B cell (primary cell): ENCODE measurements around the gene JAG1. TPM values are rescaled to one million over a fixed set of nuclear protein-coding genes. Genes with fewer than 3 reads are reported as not detected.

ENCODE experiments used
- ATAC-seq: fragments of 200-7000 bp; cut with Tn5 transposase; one replicate; pipeline ENCODE4 v1.10.0; 2021; ENCODE audit warnings: low read depth, mild to moderate bottlenecking, moderate number of reproducible peaks, moderate library complexity
- CTCF ChIA-PET: fragments of 350-600 bp; sonication (Branson Sonifier 250); formaldehyde crosslinking; loops from one replicate; lab custom pipeline; 2021; ENCODE audit warnings: antibody characterized with exemption, inconsistent platforms; lab: Charles Lee
- POLR2A ChIA-PET: fragments of 350-600 bp; sonication (Branson Sonifier 250); formaldehyde crosslinking; loops from one replicate; lab custom pipeline; 2021; ENCODE audit warnings: antibody characterized with exemption; lab: Charles Lee
- DNase-seq: peaks from one replicate; pipeline ENCODE4 v3.0.0; 2013
- H2AFZ ChIP-seq: 2 replicates; pipeline ENCODE4 v1.6.1; 2012; ENCODE audit warnings: mild to moderate bottlenecking, low read depth, low read length; ENCODE audit not compliant: insufficient read depth, poor library complexity, severe bottlenecking
- H3K27ac ChIP-seq, 2 donors: 1 replicate in 1 of 2; 2 replicates in 1 of 2; pipeline ENCODE4 v1.5.1; 2012 to 2013; ENCODE audit warnings: low read length in 2 of 2, mild to moderate bottlenecking in 2 of 2, moderate library complexity in 1 of 2
- H3K27me3 ChIP-seq, 4 experiments: fragments of 200-600 bp in 1 of 4; sonication (generic) in 1 of 4; replicated peaks in 1 of 4; 1 replicate in 2 of 4; 2 replicates in 2 of 4; pipeline versions ENCODE4 v1.6.1 to v1.7.0; 2013 to 2016; ENCODE audit warnings: low read length in 3 of 4, mild to moderate bottlenecking in 2 of 4, mixed read lengths in 1 of 4, moderate library complexity in 1 of 4; ENCODE audit not compliant: insufficient read depth in 4 of 4, control insufficient read depth in 3 of 4; ENCODE audit errors: control extremely low read depth in 1 of 4
- H3K36me3 ChIP-seq, 2 experiments: replicated peaks in 1 of 2; 1 replicate in 1 of 2; 2 replicates in 1 of 2; pipeline versions ENCODE4 v1.6.1 to v1.7.1; 2013; ENCODE audit warnings: low read length in 1 of 2; ENCODE audit not compliant: insufficient read depth in 2 of 2, control insufficient read depth in 1 of 2; ENCODE audit errors: control extremely low read depth in 1 of 2, extremely low read depth in 1 of 2
- H3K4me1 ChIP-seq, 2 donors: fragments of 200-600 bp in 1 of 2; sonication (generic) in 1 of 2; 1 replicate in 1 of 2; 2 replicates in 1 of 2; pipeline versions ENCODE4 v1.5.1 to v1.6.1; 2013 to 2017; ENCODE audit warnings: low read length in 2 of 2; ENCODE audit not compliant: control insufficient read depth in 2 of 2, insufficient read depth in 2 of 2
- H3K4me2 ChIP-seq: replicated peaks from 2 replicates; pipeline ENCODE3; 2012; ENCODE audit warnings: mild to moderate bottlenecking, low read depth, low read length; ENCODE audit not compliant: poor library complexity, severe bottlenecking
- H3K4me3 ChIP-seq, 5 experiments: fragments of 200-600 bp in 1 of 5; sonication (generic) in 1 of 5; 1 replicate in 3 of 5; 2 replicates in 2 of 5; pipeline versions ENCODE4 v1.5.1 to v1.7.0; 2011 to 2016; ENCODE audit warnings: low read length in 4 of 5, mild to moderate bottlenecking in 4 of 5, low read depth in 2 of 5, control low read depth in 1 of 5, moderate library complexity in 1 of 5; ENCODE audit not compliant: insufficient read depth in 1 of 5; ENCODE audit errors: control extremely low read depth in 1 of 5, extremely low read depth in 1 of 5
- H3K79me2 ChIP-seq: fragments of 200-600 bp; sonication (generic); one replicate; pipeline ENCODE4 v1.6.0; 2016; ENCODE audit warnings: low read length; ENCODE audit not compliant: control insufficient read depth, insufficient read depth
- H3K9ac ChIP-seq: fragments of 200-600 bp; sonication (generic); 2 replicates; pipeline ENCODE4 v1.6.1; 2017; ENCODE audit warnings: mild to moderate bottlenecking, low read length, moderate library complexity
- H3K9me3 ChIP-seq, 3 donors: one replicate each; pipeline versions ENCODE4 v1.6.1 to v1.7.1; 2013; ENCODE audit warnings: low read length in 2 of 3; ENCODE audit not compliant: control insufficient read depth in 2 of 3, insufficient read depth in 1 of 3; ENCODE audit errors: control extremely low read depth in 1 of 3
- H4K20me1 ChIP-seq: 2 replicates; pipeline ENCODE4 v1.6.0; 2012; ENCODE audit warnings: mild to moderate bottlenecking, low read length; ENCODE audit not compliant: insufficient read depth, control insufficient read depth, poor library complexity, severe bottlenecking
- H3K27ac Mint-ChIP-seq: one replicate; pipeline ENCODE4 v1.8.0; 2021; ENCODE audit warnings: mixed read lengths
- H3K27me3 Mint-ChIP-seq: one replicate; pipeline ENCODE4 v1.8.0; 2021; ENCODE audit warnings: mixed read lengths
- H3K4me1 Mint-ChIP-seq: one replicate; pipeline ENCODE4 v1.8.0; 2021; ENCODE audit warnings: mixed read lengths
- H3K4me3 Mint-ChIP-seq: one replicate; pipeline ENCODE4 v1.8.0; 2021; ENCODE audit warnings: mixed read lengths
- H3K9me3 Mint-ChIP-seq: one replicate; pipeline ENCODE4 v1.8.0; 2022; ENCODE audit warnings: mixed read lengths; ENCODE audit not compliant: insufficient read depth
- EZH2 ChIP-seq: IDR thresholded peaks from 2 replicates; pipeline ENCODE4 v1.6.1; 2012; ENCODE audit warnings: borderline replicate concordance, low read depth, mild to moderate bottlenecking, moderate library complexity, low read length; ENCODE audit not compliant: insufficient read depth, poor library complexity, severe bottlenecking
- WGBS: methylation state at CpG from one replicate; pipeline ENCODE4 v1.1.5; 2013; ENCODE audit warnings: missing lambda C conversion rate; ENCODE audit not compliant: insufficient coverage; 5-methylcytosine and 5-hydroxymethylcytosine counted together
- intact Hi-C: fragments of 100-400 bp; cut with micrococcal nuclease; formaldehyde crosslinking; loops from one replicate; pipeline ENCODE4 v1.10.0; 2022
- polyA plus RNA-seq: library from polyadenylated mRNA; depleted of rRNA; stranded (reverse); fragments of >200 nt; gene quantifications from 2 replicates; pipeline ENCODE4 v1.2.3, GENCODE V29; 2012
- total RNA-seq, 2 donors: library from RNA; stranded (reverse); fragments of 120-200 nt in 1 of 2; gene quantifications; 1 replicate in 1 of 2; 2 replicates in 1 of 2; pipeline versions ENCODE4 v1.2.3 to v1.2.4, GENCODE V29; 2013 to 2022
- TF ChIP-seq, protein P1 (sequence below): fragments of 200-600 bp; IDR thresholded peaks from one replicate; pipeline ENCODE4 v1.8.0; 2022; ENCODE audit warnings: antibody characterized with exemption, mild to moderate bottlenecking

Gene JAG1
- total and polyA plus RNA-seq, 2 donors (not counting 1 experiment from before 2014, with no cell fraction given): not detected

DNA sequence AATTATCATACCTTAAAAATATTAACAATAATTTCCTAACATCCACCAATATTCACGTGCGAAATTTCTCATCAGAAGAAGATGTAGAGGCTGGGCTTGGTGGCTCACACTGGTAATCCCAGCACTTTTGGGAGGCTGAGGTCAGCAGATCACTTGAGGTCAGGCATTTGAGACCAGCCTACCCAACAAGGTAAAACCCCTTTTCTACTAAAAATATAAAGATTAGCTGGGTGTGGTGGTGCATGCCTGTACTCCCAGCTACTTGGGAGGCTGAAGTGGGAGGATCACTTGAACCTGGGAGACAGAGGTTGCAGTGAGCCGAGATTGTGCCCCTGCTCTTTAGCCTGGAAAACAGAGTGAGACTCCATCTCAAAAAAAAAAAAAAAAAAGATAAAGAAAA lies 36.1 kb upstream of the JAG1 start:
- H3K27ac Mint-ChIP-seq: no peak overlapping the region
- Histone ChIP-seq H2AFZ (no peak overlapping the region), H3K79me2 (no peaks in the 10 kb centered on the region), H3K4me1 (no peaks in the 10 kb centered on the region), H3K4me3 (no peak overlapping the region), H3K36me3 (no peaks in the 10 kb centered on the region), H3K4me2 (no peak overlapping the region), H4K20me1 (no peaks in the 10 kb centered on the region), H3K9me3 (no peaks in the 10 kb centered on the region), H3K27me3 (no peaks in the 10 kb centered on the region), H3K9ac (no peak overlapping the region), H3K27ac (no peak overlapping the region)
- no CpG with 5 or more reads among the region's 3 CpGs for WGBS
- H3K4me3 Mint-ChIP-seq: no peak overlapping the region
- H3K27me3 Mint-ChIP-seq: peaks cover 12% of the 10 kb centered on the region
- intact Hi-C loops: no loop called here
- CTCF ChIA-PET: no interaction called here
- TF ChIP-seq, protein P1, sequence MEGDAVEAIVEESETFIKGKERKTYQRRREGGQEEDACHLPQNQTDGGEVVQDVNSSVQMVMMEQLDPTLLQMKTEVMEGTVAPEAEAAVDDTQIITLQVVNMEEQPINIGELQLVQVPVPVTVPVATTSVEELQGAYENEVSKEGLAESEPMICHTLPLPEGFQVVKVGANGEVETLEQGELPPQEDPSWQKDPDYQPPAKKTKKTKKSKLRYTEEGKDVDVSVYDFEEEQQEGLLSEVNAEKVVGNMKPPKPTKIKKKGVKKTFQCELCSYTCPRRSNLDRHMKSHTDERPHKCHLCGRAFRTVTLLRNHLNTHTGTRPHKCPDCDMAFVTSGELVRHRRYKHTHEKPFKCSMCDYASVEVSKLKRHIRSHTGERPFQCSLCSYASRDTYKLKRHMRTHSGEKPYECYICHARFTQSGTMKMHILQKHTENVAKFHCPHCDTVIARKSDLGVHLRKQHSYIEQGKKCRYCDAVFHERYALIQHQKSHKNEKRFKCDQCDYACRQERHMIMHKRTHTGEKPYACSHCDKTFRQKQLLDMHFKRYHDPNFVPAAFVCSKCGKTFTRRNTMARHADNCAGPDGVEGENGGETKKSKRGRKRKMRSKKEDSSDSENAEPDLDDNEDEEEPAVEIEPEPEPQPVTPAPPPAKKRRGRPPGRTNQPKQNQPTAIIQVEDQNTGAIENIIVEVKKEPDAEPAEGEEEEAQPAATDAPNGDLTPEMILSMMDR: no peak
- no peak for TF ChIP-seq EZH2
- DNase-seq (no peak), ATAC-seq (no peak)
- H3K4me1 Mint-ChIP-seq: no peaks in the 10 kb centered on the region
- POLR2A ChIA-PET: no interaction called here
- no peaks in the 10 kb centered on the region for H3K9me3 Mint-ChIP-seq

DNA sequence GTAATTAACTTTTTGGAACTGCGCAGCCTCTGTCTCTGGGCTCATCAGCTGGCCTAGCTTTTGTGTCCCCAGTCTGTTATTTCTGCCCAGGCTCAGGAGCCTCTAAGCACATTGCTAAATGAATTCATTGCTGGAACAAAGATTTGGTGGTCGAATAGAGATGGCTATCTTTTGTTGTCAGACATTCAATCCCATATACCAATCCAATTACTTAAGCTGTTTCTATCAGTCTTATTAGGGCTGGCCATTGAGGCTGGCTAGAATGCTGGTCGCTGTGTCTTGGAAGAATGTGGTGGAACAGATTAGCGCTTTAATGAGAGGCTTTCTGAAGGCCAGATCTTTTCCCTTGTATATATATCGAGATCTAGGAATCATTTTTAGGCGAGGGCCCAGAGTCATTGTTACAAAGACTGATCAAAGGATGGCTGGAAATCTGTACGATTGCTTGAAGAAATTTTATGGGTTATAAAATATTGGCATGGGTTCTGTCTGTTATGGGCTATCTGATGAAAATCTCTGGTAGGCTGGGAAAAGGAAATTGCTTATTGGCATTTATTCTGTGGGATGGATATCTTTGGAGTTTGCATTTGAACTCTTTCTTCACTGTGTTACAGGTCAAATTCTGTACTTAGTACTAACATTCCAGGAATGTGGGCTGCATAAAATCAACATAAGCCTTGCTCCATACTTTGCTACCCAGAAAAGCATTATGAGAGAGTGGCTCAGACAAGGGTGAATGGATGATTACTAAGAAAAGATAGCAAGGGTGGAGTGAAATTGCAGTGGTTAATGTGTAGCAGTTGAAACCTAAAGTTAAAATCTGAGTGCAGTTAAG lies 34.8 kb upstream of the JAG1 start:
- Histone ChIP-seq H3K79me2 (no peaks in the 10 kb centered on the region), H3K4me2 (no peak overlapping the region), H3K27ac (no peak overlapping the region), H3K9ac (no peak overlapping the region), H3K27me3 (no peaks in the 10 kb centered on the region), H2AFZ (no peak overlapping the region), H3K4me1 (no peaks in the 10 kb centered on the region), H4K20me1 (no peaks in the 10 kb centered on the region), H3K36me3 (no peaks in the 10 kb centered on the region), H3K9me3 (peaks cover 0 to 2% (median 0%) of the 10 kb centered on the region in 3 donors), H3K4me3 (no peak overlapping the region)
- no peak for ATAC-seq
- peaks cover 9% of the 10 kb centered on the region for H3K27me3 Mint-ChIP-seq
- no peak overlapping the region for H3K27ac Mint-ChIP-seq
- DNase-seq: no peak
- H3K4me3 Mint-ChIP-seq: no peak overlapping the region
- H3K4me1 Mint-ChIP-seq: no peaks in the 10 kb centered on the region
- TF ChIP-seq, protein P1: no peak
- TF ChIP-seq EZH2: no peak
- WGBS: 93% methylated on average over 6 of the region's 7 CpGs
- CTCF ChIA-PET: no interaction called here
- no peaks in the 10 kb centered on the region for H3K9me3 Mint-ChIP-seq
- intact Hi-C loops: no loop called here
- POLR2A ChIA-PET: no interaction called here
